Esophagus muscularis mucosa (tissue), 4 donors: ENCODE data around the gene HAGH. TPM values are rescaled to one million over a fixed set of nuclear protein-coding genes. Genes with fewer than 3 reads are reported as not detected.

Experiments
- DNase-seq: peaks from one replicate; pipeline ENCODE4 v3.0.0-alpha.2; 2017; ENCODE audit errors: extremely low spot score
- H3K27ac ChIP-seq, 4 donors: fragments of 200-600 bp; sonication (generic); replicated peaks in 1 of 4; 1 replicate in 3 of 4; 2 replicates in 1 of 4; pipeline ENCODE4 v1.5.1; 2016 to 2019; ENCODE audit warnings: mild to moderate bottlenecking in 1 of 4
- H3K27me3 ChIP-seq, 4 donors: fragments of 200-600 bp; sonication (generic); one replicate each; pipeline versions ENCODE4 v1.5.1 to v1.6.0; 2016 to 2019
- H3K36me3 ChIP-seq, 4 donors: fragments of 200-600 bp; sonication (generic); one replicate each; pipeline ENCODE4 v1.5.1; 2016 to 2019
- H3K4me1 ChIP-seq, 4 donors: fragments of 200-600 bp; sonication (generic); one replicate each; pipeline ENCODE4 v1.5.1; 2016 to 2019
- H3K4me3 ChIP-seq, 4 donors: fragments of 200-600 bp; sonication (generic); 1 replicate in 2 of 4; 2 replicates in 2 of 4; pipeline ENCODE4 v1.5.1; 2016 to 2019; ENCODE audit warnings: mild to moderate bottlenecking in 4 of 4, moderate library complexity in 1 of 4
- H3K9me3 ChIP-seq, 4 donors: fragments of 200-600 bp; sonication (generic); 1 replicate in 3 of 4; 2 replicates in 1 of 4; pipeline ENCODE4 v1.5.1; 2016 to 2019
- CTCF ChIP-seq, 3 experiments: fragments of 200-600 bp in 2 of 3; fragments of 450-650 bp in 1 of 3; sonication (generic) in 2 of 3; IDR thresholded peaks; one replicate each; pipeline ENCODE4 v1.5.1; 2017 to 2019; ENCODE audit warnings: antibody characterized with exemption in 3 of 3, mild to moderate bottlenecking in 2 of 3, moderate library complexity in 1 of 3
- EP300 ChIP-seq: sonication (generic); formaldehyde crosslinking; IDR thresholded peaks from one replicate; pipeline ENCODE4 v1.6.1; 2017; ENCODE audit warnings: antibody characterized with exemption
- POLR2A ChIP-seq: fragments of 450-650 bp; IDR thresholded peaks from one replicate; pipeline ENCODE4 v1.6.1; 2017; ENCODE audit warnings: antibody characterized with exemption, moderate library complexity, mild to moderate bottlenecking, low read depth
- POLR2AphosphoS5 ChIP-seq, 2 donors: sonication (generic); formaldehyde crosslinking; IDR thresholded peaks; one replicate each; pipeline ENCODE4 v1.6.1; 2017; ENCODE audit warnings: antibody characterized with exemption in 2 of 2
- WGBS: methylation state at CpG from one replicate; pipeline ENCODE4 v1.1.5; 2018; 5-methylcytosine and 5-hydroxymethylcytosine counted together
- intact Hi-C: fragments of 100-400 bp; cut with DNase I; formaldehyde crosslinking; loops from one replicate; pipeline ENCODE4 v1.15.1; 2023
- total RNA-seq, 4 donors: library from RNA; depleted of rRNA; stranded (reverse); fragments of >200 nt; gene quantifications; one replicate each; pipeline versions ENCODE4 v1.1.0 to v1.2.1, GENCODE V29; 2016

HAGH gene
- total RNA-seq, 4 donors from 2014 or later: 148 to 264 (median 180) TPM

DNA sequence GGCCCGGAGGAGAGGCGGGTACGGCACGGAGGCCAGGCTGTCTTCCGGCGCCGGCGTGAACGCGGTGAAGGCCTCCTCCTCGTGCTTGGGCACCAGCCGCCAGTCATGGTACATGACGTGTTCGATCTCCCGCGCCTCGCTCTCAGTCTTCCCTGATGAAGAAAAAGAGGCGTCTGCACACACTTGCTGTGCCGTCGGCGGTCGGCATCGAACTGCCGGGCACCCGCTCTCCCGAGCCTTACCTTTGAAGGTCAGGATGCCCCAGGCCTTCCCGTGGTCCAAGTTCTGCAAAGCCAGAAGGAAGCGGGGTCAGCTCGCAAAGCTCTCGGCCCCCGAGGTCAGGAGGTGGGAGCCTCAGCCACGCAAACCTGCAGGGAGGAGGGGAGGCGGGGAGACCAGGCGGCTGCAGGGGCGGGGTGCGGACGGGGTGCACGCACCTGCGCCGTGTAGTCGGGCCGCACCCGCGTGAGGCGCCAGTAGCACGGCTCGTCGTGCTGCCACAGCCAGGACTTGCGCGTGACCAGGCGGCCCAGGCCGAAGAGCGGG is 54.2 kb downstream of the HAGH start, which contains the start of gene EME2:
Gene EME2 (plus strand): TSS at position 449 of the 546 bp plus-strand sequence. CDS start 418 bp downstream, outside the sequence.
- Histone ChIP-seq H3K27ac (peak within 1 kb of the TSS; percentile 87 to 95 (median 90)), H3K27me3 (no peaks in the 10 kb centered on the region), H3K4me1 (peaks cover 36 to 64% (median 57%) of the 10 kb centered on the region in 4 donors), H3K9me3 (no peaks in the 10 kb centered on the region), H3K4me3 (peak within 1 kb of the TSS; percentile 72 to 100 (median 88)), H3K36me3 (peaks cover 27 to 51% (median 50%) of the 10 kb centered on the region in 4 donors)
- intact Hi-C loops: loop anchor here (5.0 kb wide), 2 partner anchors 65 to 160 kb away; partner anchors contain the start of genes CRAMP1, IFT140 and MAPK8IP3
- TF ChIP-seq POLR2AphosphoS5 (IDR thresholded peaks at IDR 0.05): no peak
- no peak for TF ChIP-seq POLR2A
- TF ChIP-seq EP300: no peak
- TF ChIP-seq CTCF (IDR thresholded peaks at IDR 0.05): no peak
- 1% methylated on average over 11 of the region's 53 CpGs for WGBS
- no peak for DNase-seq

DNA sequence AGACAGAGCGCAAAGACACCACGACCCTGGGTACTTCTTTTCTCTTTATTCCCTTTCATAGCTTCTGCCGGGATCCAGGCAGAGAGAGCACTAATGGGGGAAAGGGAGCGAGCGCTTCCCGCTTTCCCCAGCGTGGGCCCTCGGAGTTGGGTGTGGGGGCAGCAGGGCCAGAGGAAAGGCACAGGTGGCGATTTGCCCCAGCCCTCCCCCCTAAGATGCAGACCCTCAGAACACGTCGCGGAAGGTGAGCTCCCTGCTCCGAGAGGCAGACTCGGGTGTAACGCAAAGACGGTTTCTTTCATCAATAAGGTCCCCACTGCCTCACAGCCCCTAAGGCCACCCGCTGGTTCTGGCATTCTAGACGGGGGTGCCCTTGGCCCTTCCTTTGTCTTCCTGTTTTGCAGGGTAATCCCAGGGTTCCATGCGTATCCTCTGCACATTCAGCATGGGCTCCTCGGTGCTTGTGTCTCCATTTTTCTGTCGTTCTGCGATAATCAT is 54.7 kb downstream of the HAGH start:
- Histone ChIP-seq H3K36me3 (peaks cover 27 to 51% (median 50%) of the 10 kb centered on the region in 4 donors), H3K27me3 (no peaks in the 10 kb centered on the region), H3K4me3 (peak overlapping the region; percentile 72 to 100 (median 88)), H3K4me1 (peaks cover 36 to 64% (median 57%) of the 10 kb centered on the region in 4 donors), H3K27ac (peak overlapping the region; percentile 87 to 95 (median 90)), H3K9me3 (no peaks in the 10 kb centered on the region)
- 10% methylated on average over 16 of the region's 22 CpGs for WGBS
- no peak for DNase-seq
- intact Hi-C loops: loop anchor here (5.0 kb wide), 2 partner anchors 65 to 160 kb away; partner anchors contain the start of genes CRAMP1, IFT140 and MAPK8IP3
- no peak for TF ChIP-seq POLR2AphosphoS5 (IDR thresholded peaks at IDR 0.05)
- TF ChIP-seq EP300: no peak
- no peak for TF ChIP-seq POLR2A
- no peak for TF ChIP-seq CTCF (IDR thresholded peaks at IDR 0.05)

DNA sequence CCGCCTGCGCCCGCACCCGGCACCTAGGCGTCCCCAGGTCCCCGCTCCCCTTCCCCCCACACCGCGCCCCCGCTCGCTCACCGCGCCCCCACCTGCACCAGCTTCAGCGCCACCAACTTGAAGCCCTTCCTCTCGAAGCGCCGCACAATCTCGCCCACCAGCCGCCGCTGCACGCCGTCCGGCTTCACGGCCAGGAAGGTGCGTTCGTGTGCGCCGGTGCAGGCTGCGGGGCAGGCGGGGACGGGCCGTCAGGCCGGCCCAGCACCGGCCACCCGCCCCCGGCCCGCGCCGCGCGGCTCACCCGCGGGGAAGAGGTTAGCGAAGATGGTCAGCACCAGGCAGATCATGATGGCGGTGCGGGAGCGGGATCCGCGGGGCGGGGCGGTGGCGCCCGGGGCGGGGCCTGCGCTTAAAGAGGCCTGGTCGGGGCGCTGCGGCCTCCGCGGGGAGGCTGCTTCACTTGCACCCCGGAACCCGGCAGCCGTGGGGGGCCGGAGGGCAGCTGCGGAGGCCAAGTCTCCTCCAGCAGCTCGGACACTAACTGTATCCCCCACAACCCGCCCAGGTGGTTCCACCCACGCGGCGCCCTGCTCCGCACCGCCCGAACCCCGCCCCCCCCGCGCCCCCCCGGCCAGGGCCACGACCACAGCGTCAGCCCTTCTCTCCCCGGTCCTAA is 55.3 kb downstream of the HAGH start, which contains the start of gene NME3:
Gene NME3 (minus strand): TSS at position 356 of the 676 bp plus-strand sequence. CDS start 9 bp downstream, at position 347.
- WGBS: 0% methylated on average over 14 of the region's 79 CpGs
- intact Hi-C loops: loop anchor here (5.0 kb wide), 2 partner anchors 64 to 159 kb away; partner anchors contain the start of genes CRAMP1, IFT140 and MAPK8IP3
- peaks cover 36 to 64% (median 56%) of the 10 kb centered on the region in 4 donors for H3K4me1 ChIP-seq

More for the DNA sequence above, 55.3 kb downstream of the HAGH start, which contains the start of gene NME3:
- peak within 1 kb of the TSS; percentile 87 to 95 (median 90) for H3K27ac ChIP-seq
- no peaks in the 10 kb centered on the region for H3K9me3 ChIP-seq
- peak; percentile 97 for DNase-seq
- no peak for TF ChIP-seq CTCF (IDR thresholded peaks at IDR 0.05)
- TF ChIP-seq POLR2A: no peak
- no peak for TF ChIP-seq EP300
- TF ChIP-seq POLR2AphosphoS5 (IDR thresholded peaks at IDR 0.05): no peak
- H3K36me3 ChIP-seq: peaks cover 26 to 51% (median 50%) of the 10 kb centered on the region in 4 donors
- H3K4me3 ChIP-seq: peak within 1 kb of the TSS; percentile 72 to 100 (median 88)
- H3K27me3 ChIP-seq: no peaks in the 10 kb centered on the region
